Keratinocyte (primary cell): Measurements from ENCODE around the gene UBXN2A. TPM values are rescaled to one million over a fixed set of nuclear protein-coding genes. Genes with fewer than 3 reads are reported as not detected.

Experiments used
- DNase-seq: peaks from one replicate; pipeline ENCODE4 v3.0.0-alpha.2; 2011; ENCODE audit warnings: low read depth, missing footprints, low spot score
- FAIRE-seq: peaks from 2 replicates; lab custom pipeline; 2011; peaks lifted over from hg19 to GRCh38; lab: Jason Lieb, UNC
- H2AFZ ChIP-seq: 2 replicates; pipeline ENCODE4 v1.6.0; 2012; ENCODE audit warnings: low read length, control low read depth, inconsistent platforms; ENCODE audit not compliant: control insufficient read depth
- H3K27ac ChIP-seq: 2 replicates; pipeline ENCODE4 v1.5.1; 2011; ENCODE audit warnings: low read length; ENCODE audit not compliant: control insufficient read depth, insufficient read depth
- H3K27me3 ChIP-seq: 3 replicates; pipeline ENCODE4 v1.6.0; 2011; ENCODE audit warnings: low read length; ENCODE audit not compliant: control insufficient read depth, insufficient read depth; ENCODE audit errors: extremely low read depth
- H3K36me3 ChIP-seq, 2 experiments: 2 replicates in 1 of 2; 3 replicates in 1 of 2; pipeline ENCODE4 v1.5.1; 2011; ENCODE audit warnings: low read length in 2 of 2, mild to moderate bottlenecking in 1 of 2; ENCODE audit not compliant: control insufficient read depth in 2 of 2, insufficient read depth in 2 of 2; ENCODE audit errors: extremely low read depth in 1 of 2
- H3K4me1 ChIP-seq: 3 replicates; pipeline ENCODE4 v1.5.1; 2011; ENCODE audit warnings: low read length; ENCODE audit not compliant: control insufficient read depth, insufficient read depth; ENCODE audit errors: extremely low read depth
- H3K4me2 ChIP-seq: 3 replicates; pipeline ENCODE4 v1.6.0; 2011; ENCODE audit warnings: low read depth, low read length; ENCODE audit not compliant: control insufficient read depth, insufficient read depth; ENCODE audit errors: extremely low read depth
- H3K4me3 ChIP-seq, 3 experiments: fragments of 200-600 bp in 1 of 3; sonication (generic) in 1 of 3; 2 replicates in 2 of 3; 3 replicates in 1 of 3; pipeline ENCODE4 v1.5.1; 2011 to 2016; ENCODE audit warnings: low read length in 3 of 3, mild to moderate bottlenecking in 3 of 3, control low read depth in 2 of 3, inconsistent platforms in 1 of 3, low read depth in 1 of 3, mixed read lengths in 1 of 3, mixed run types in 1 of 3, moderate library complexity in 1 of 3; ENCODE audit not compliant: control insufficient read depth in 2 of 3, insufficient read depth in 2 of 3; ENCODE audit errors: extremely low read depth in 1 of 3
- H3K79me2 ChIP-seq: 2 replicates; pipeline ENCODE4 v1.6.0; 2012; ENCODE audit warnings: low read length; ENCODE audit not compliant: control insufficient read depth, insufficient read depth
- H3K9ac ChIP-seq: 3 replicates; pipeline ENCODE4 v1.6.0; 2011; ENCODE audit warnings: low read length; ENCODE audit not compliant: control insufficient read depth, insufficient read depth; ENCODE audit errors: extremely low read depth
- H3K9me1 ChIP-seq: 3 replicates; pipeline ENCODE4 v1.6.0; 2011; ENCODE audit warnings: low read length; ENCODE audit not compliant: control insufficient read depth, insufficient read depth; ENCODE audit errors: extremely low read depth
- H3K9me3 ChIP-seq: 2 replicates; pipeline ENCODE4 v1.5.1; 2012; ENCODE audit warnings: low read depth, low read length; ENCODE audit not compliant: control insufficient read depth
- H4K20me1 ChIP-seq: 3 replicates; pipeline ENCODE4 v1.6.0; 2011; ENCODE audit warnings: low read length; ENCODE audit not compliant: control insufficient read depth, insufficient read depth; ENCODE audit errors: extremely low read depth
- CTCF ChIP-seq, 3 experiments: IDR thresholded peaks in 1 of 3; conservative IDR thresholded peaks in 1 of 3; optimal IDR thresholded peaks in 1 of 3; 2 replicates in 2 of 3; 3 replicates in 1 of 3; pipeline versions ENCODE3 to v1.5.1; 2011; ENCODE audit warnings: low read length in 3 of 3, mild to moderate bottlenecking in 3 of 3, moderate library complexity in 2 of 3, control low read depth in 1 of 3, inconsistent platforms in 1 of 3; ENCODE audit not compliant: insufficient read depth in 2 of 3; ENCODE audit errors: extremely low read depth in 1 of 3
- EZH2 ChIP-seq: IDR thresholded peaks from one replicate; pipeline ENCODE4 v1.6.1; 2012; ENCODE audit warnings: inconsistent platforms, mild to moderate bottlenecking, low read length, moderate library complexity
- dilution Hi-C: fragments of 300-500 bp; cut with MboI; formaldehyde crosslinking; loops from one replicate; pipeline ENCODE4 v1.7.0; 2020; ENCODE audit warnings: low sequenced_read_pairs; ENCODE audit not compliant: extremely low pct_ligation_motif_present
- polyA plus RNA-seq, 5 experiments: library from polyadenylated mRNA; depleted of rRNA in 3 of 5; stranded (reverse) in 3 of 5; stranded (forward) in 1 of 5; unstranded in 1 of 5; fragments of >200 nt; gene quantifications; 1 replicate in 1 of 5; 2 replicates in 3 of 5; 3 replicates in 1 of 5; pipeline versions ENCODE4 v1.2.1 to v1.2.3, GENCODE V29; 2011 to 2012; ENCODE audit warnings: missing spikeins in 2 of 5, low read depth in 1 of 5, low replicate concordance in 1 of 5

Gene UBXN2A
- polyA plus RNA-seq, 1 donor (not counting 4 experiments of a cell fraction or from before 2014, with no cell fraction given): 11.7 TPM

DNA sequence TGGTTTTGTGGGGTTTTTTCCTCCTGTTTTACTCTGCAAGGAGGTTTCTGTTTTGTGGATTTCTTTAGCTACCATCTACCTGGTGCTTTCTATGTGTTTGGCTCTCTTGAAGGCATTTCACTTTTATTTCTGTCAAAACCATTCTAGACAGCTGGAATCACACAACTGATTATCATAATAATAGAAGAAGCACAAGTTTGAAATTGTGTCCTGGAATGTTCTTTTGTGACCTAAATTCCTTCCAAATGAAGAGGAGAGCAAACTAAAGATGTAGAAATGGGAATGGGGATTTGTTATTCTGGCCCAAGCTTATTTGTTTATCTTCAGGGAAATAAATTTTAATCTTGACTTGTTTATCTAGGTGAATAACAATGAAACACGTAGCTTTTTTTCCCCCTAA is 52.7 kb downstream of the UBXN2A start:
- Histone ChIP-seq H3K79me2 (no peaks in the 10 kb centered on the region), H3K27me3 (no peaks in the 10 kb centered on the region), H3K9me1 (no peaks in the 10 kb centered on the region), H3K4me3 (no peak overlapping the region), H3K9me3 (no peaks in the 10 kb centered on the region), H2AFZ (no peak overlapping the region), H3K27ac (no peak overlapping the region), H3K4me2 (no peak overlapping the region), H4K20me1 (no peaks in the 10 kb centered on the region), H3K36me3 (no peaks in the 10 kb centered on the region), H3K9ac (no peak overlapping the region), H3K4me1 (no peaks in the 10 kb centered on the region)
- dilution Hi-C loops: no loop called here
- TF ChIP-seq CTCF (optimal IDR thresholded peaks at IDR 0.05 in 1 of 3, IDR thresholded peaks at IDR 0.05 in 1 of 3, conservative IDR thresholded peaks at IDR 0.05 in 1 of 3; ENCODE audit: extremely low read depth in 1 of 3, insufficient read depth in 2 of 3, low read length in 3 of 3) (no peak), EZH2 (no peak)
- DNase-seq: no peak
- no peak for FAIRE-seq

- DNase-seq (no peak), FAIRE-seq (no peak)
- H3K4me3 ChIP-seq: no peak overlapping the region
- no peaks in the 10 kb centered on the region for H3K9me1 ChIP-seq
- TF ChIP-seq EZH2 (no peak), CTCF (optimal IDR thresholded peaks at IDR 0.05 in 1 of 3, IDR thresholded peaks at IDR 0.05 in 1 of 3, conservative IDR thresholded peaks at IDR 0.05 in 1 of 3; ENCODE audit: extremely low read depth in 1 of 3, insufficient read depth in 2 of 3, low read length in 3 of 3) (no peak)
- H3K27ac ChIP-seq: no peak overlapping the region
- H4K20me1 ChIP-seq: no peaks in the 10 kb centered on the region
- no peaks in the 10 kb centered on the region for H3K9me3 ChIP-seq
- no peak overlapping the region for H2AFZ ChIP-seq
- dilution Hi-C loops: no loop called here
- H3K27me3 ChIP-seq: no peaks in the 10 kb centered on the region
- H3K4me2 ChIP-seq: no peak overlapping the region
- H3K9ac ChIP-seq: no peak overlapping the region
- no peaks in the 10 kb centered on the region for H3K4me1 ChIP-seq
- H3K36me3 ChIP-seq: peaks cover 1 to 2% of the 10 kb centered on the region in 2 experiments
- H3K79me2 ChIP-seq: no peaks in the 10 kb centered on the region
These were observed 53.5 kb downstream of the UBXN2A start for GRCh38 chr2:23993736-23994269.
